ENCODE data around the gene AUTS2. TPM values are rescaled to one million over a fixed set of nuclear protein-coding genes. Genes with fewer than 3 reads are reported as not detected.

AUTS2 gene
- total and polyA plus RNA-seq, 9 of the 15 experiments (the other 6 are each of a cell fraction or from before 2014, with no cell fraction given), result 0.58 TPM; not detected in 8

DNA sequence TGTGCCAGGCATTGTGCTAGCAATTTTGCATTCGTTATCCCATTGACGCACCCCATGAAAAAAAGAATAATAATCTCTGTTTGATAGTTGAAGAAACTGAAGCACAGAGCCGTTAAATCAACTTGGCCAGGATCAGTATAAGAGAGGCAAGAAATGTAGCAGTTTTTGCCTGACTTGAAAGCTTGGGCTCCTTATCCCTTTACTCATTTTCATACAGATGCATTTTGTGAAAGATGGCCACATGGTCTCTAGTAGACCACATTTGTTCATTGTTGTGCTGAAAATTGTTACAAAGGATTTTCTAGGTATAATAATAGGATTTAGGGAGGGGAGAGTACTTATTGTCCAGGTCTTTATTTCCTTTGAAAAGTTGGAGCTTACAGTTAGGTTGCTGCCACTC lies 14.7 kb downstream of the AUTS2 start:
- Histone ChIP-seq H3K79me2 (ENCODE audit: control insufficient read depth, insufficient read depth, low read length) (no peaks in the 10 kb centered on the region), H3K9me3 (replicated peaks; ENCODE audit: control insufficient read depth, insufficient read depth, low read depth, low read length) (no peaks in the 10 kb centered on the region), H3K9me1 (ENCODE audit: control insufficient read depth, insufficient read depth, low read length) (no peaks in the 10 kb centered on the region), H3K4me1 (replicated peaks in 1 of 2; ENCODE audit: control insufficient read depth in 2 of 2, insufficient read depth in 2 of 2, low read length in 2 of 2) (no peaks in the 10 kb centered on the region), H4K20me1 (replicated peaks; ENCODE audit: control insufficient read depth, insufficient read depth, low read length) (no peaks in the 10 kb centered on the region), H3K9ac (ENCODE audit: insufficient read depth in 1 of 2, low read depth in 2 of 2, low read length in 2 of 2) (no peak overlapping the region), H2AFZ (ENCODE audit: low read depth, low read length) (no peak overlapping the region), H3K4me2 (ENCODE audit: insufficient read depth, low read length) (no peak overlapping the region), H3K27ac (ENCODE audit: extremely low read depth, low read depth, low read length) (no peak overlapping the region), H3K36me3 (ENCODE audit: control insufficient read depth, insufficient read depth, low read length) (no peaks in the 10 kb centered on the region), H3K4me3 (no peak overlapping the region), H3K27me3 (ENCODE audit: control insufficient read depth in 2 of 2, insufficient read depth in 2 of 2, low read length in 2 of 2) (peaks cover 0 to 5% of the 10 kb centered on the region in 2 experiments; a peak in 2 of 5 replicates)
- 0% methylated on average over 3 of the region's 3 CpGs for WGBS (ENCODE audit: insufficient coverage, low coverage, missing lambda C conversion rate)
- in situ Hi-C loops (cut with MboI) (no loop called here), intact Hi-C loops (cut with micrococcal nuclease) (no loop called here)
- ATAC-seq (no peak), FAIRE-seq (no peak), DNase-seq (ENCODE audit: extremely low read depth in 1 of 4, low spot score in 3 of 4) (no peak)
- CTCF ChIA-PET (ENCODE audit: low intra/inter-chr PET ratio), result no interaction called here
- POLR2A ChIA-PET, result no interaction called here
- BruUV-seq (replicated peaks), result no TSS peak
- no peak for TF ChIP-seq CC2D1A (IDR thresholded peaks at IDR 0.05)
- no peak for TF ChIP-seq ZNF274 (IDR thresholded peaks at IDR 0.05; ENCODE audit: borderline replicate concordance, low read depth, low read length)
- TF ChIP-seq FOXJ2 (tag; IDR thresholded peaks at IDR 0.05), result no peak
- TF ChIP-seq XRCC5 (IDR thresholded peaks at IDR 0.05; ENCODE audit: low read depth, low read length), result no peak
- TF ChIP-seq, protein P1, sequence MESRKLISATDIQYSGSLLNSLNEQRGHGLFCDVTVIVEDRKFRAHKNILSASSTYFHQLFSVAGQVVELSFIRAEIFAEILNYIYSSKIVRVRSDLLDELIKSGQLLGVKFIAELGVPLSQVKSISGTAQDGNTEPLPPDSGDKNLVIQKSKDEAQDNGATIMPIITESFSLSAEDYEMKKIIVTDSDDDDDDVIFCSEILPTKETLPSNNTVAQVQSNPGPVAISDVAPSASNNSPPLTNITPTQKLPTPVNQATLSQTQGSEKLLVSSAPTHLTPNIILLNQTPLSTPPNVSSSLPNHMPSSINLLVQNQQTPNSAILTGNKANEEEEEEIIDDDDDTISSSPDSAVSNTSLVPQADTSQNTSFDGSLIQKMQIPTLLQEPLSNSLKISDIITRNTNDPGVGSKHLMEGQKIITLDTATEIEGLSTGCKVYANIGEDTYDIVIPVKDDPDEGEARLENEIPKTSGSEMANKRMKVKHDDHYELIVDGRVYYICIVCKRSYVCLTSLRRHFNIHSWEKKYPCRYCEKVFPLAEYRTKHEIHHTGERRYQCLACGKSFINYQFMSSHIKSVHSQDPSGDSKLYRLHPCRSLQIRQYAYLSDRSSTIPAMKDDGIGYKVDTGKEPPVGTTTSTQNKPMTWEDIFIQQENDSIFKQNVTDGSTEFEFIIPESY (CRISPR knock-in tag; IDR thresholded peaks at IDR 0.05), result no peak
- TF ChIP-seq SLC30A9 (CRISPR knock-in tag; IDR thresholded peaks at IDR 0.05), result no peak
- TF ChIP-seq, protein P2, sequence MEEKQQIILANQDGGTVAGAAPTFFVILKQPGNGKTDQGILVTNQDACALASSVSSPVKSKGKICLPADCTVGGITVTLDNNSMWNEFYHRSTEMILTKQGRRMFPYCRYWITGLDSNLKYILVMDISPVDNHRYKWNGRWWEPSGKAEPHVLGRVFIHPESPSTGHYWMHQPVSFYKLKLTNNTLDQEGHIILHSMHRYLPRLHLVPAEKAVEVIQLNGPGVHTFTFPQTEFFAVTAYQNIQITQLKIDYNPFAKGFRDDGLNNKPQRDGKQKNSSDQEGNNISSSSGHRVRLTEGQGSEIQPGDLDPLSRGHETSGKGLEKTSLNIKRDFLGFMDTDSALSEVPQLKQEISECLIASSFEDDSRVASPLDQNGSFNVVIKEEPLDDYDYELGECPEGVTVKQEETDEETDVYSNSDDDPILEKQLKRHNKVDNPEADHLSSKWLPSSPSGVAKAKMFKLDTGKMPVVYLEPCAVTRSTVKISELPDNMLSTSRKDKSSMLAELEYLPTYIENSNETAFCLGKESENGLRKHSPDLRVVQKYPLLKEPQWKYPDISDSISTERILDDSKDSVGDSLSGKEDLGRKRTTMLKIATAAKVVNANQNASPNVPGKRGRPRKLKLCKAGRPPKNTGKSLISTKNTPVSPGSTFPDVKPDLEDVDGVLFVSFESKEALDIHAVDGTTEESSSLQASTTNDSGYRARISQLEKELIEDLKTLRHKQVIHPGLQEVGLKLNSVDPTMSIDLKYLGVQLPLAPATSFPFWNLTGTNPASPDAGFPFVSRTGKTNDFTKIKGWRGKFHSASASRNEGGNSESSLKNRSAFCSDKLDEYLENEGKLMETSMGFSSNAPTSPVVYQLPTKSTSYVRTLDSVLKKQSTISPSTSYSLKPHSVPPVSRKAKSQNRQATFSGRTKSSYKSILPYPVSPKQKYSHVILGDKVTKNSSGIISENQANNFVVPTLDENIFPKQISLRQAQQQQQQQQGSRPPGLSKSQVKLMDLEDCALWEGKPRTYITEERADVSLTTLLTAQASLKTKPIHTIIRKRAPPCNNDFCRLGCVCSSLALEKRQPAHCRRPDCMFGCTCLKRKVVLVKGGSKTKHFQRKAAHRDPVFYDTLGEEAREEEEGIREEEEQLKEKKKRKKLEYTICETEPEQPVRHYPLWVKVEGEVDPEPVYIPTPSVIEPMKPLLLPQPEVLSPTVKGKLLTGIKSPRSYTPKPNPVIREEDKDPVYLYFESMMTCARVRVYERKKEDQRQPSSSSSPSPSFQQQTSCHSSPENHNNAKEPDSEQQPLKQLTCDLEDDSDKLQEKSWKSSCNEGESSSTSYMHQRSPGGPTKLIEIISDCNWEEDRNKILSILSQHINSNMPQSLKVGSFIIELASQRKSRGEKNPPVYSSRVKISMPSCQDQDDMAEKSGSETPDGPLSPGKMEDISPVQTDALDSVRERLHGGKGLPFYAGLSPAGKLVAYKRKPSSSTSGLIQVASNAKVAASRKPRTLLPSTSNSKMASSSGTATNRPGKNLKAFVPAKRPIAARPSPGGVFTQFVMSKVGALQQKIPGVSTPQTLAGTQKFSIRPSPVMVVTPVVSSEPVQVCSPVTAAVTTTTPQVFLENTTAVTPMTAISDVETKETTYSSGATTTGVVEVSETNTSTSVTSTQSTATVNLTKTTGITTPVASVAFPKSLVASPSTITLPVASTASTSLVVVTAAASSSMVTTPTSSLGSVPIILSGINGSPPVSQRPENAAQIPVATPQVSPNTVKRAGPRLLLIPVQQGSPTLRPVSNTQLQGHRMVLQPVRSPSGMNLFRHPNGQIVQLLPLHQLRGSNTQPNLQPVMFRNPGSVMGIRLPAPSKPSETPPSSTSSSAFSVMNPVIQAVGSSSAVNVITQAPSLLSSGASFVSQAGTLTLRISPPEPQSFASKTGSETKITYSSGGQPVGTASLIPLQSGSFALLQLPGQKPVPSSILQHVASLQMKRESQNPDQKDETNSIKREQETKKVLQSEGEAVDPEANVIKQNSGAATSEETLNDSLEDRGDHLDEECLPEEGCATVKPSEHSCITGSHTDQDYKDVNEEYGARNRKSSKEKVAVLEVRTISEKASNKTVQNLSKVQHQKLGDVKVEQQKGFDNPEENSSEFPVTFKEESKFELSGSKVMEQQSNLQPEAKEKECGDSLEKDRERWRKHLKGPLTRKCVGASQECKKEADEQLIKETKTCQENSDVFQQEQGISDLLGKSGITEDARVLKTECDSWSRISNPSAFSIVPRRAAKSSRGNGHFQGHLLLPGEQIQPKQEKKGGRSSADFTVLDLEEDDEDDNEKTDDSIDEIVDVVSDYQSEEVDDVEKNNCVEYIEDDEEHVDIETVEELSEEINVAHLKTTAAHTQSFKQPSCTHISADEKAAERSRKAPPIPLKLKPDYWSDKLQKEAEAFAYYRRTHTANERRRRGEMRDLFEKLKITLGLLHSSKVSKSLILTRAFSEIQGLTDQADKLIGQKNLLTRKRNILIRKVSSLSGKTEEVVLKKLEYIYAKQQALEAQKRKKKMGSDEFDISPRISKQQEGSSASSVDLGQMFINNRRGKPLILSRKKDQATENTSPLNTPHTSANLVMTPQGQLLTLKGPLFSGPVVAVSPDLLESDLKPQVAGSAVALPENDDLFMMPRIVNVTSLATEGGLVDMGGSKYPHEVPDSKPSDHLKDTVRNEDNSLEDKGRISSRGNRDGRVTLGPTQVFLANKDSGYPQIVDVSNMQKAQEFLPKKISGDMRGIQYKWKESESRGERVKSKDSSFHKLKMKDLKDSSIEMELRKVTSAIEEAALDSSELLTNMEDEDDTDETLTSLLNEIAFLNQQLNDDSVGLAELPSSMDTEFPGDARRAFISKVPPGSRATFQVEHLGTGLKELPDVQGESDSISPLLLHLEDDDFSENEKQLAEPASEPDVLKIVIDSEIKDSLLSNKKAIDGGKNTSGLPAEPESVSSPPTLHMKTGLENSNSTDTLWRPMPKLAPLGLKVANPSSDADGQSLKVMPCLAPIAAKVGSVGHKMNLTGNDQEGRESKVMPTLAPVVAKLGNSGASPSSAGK (IDR thresholded peaks at IDR 0.05), result no peak
- no peak for TF ChIP-seq SIN3B (IDR thresholded peaks at IDR 0.05; ENCODE audit: low read depth)
- TF ChIP-seq RBM25 (IDR thresholded peaks at IDR 0.05; ENCODE audit: low read depth, low read length, severe bottlenecking), result no peak
- TF ChIP-seq MTA2 (IDR thresholded peaks at IDR 0.05; ENCODE audit: low read depth), result no peak
- TF ChIP-seq SPI1 (IDR thresholded peaks at IDR 0.05; ENCODE audit: borderline replicate concordance, low read depth, low read length), result no peak
